Measurements from ENCODE around the gene NLRX1.
"Not testable (repeated sequence)": the region's sequence is repeated elsewhere in the genome, so short reads cannot be mapped to it uniquely, and the experiment has no call there.

The NLRX1 gene

GRCh38 chr11:119168471-119169281 lies at the start of gene NLRX1:
NLRX1 (plus strand) TSS chr11:119168725; CDS start chr11:119171404, 2,679 bp downstream.
- DNase-seq = peak; percentile 88

GRCh38 chr11:119118946-119119345 lies 49.6 kb upstream of the NLRX1 start:
- no peak for DNase-seq

DNA sequence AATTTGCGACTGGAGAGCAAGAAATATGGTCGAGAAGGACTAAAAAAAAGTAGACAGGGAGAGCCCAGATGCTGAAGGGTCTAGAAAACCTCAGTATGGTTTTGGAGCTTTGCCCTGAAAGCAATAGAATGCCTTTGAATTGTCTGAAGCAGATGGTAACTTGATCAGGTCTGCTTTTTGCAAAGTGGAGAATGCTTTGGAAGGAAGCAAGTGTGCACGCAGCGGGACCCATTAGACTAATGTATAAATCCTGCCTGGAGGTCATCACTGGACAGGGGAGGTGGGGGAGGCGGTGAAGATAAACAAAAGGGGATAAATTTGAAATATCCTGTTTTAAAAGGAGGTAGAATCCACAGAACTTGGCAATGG lies 47.9 kb upstream of the NLRX1 start:
- DNase-seq = no peak

- peak; percentile 100 for DNase-seq
These were observed 47.3 kb upstream of the NLRX1 start, which contains the start of gene HINFP for GRCh38 chr11:119121008-119121810. HINFP (plus strand) TSS chr11:119121580; CDS start chr11:119126945, 5,365 bp downstream.

- no peak for DNase-seq
These were observed 46.8 kb upstream of the NLRX1 start for GRCh38 chr11:119121811-119122124.

- no peak for DNase-seq
These were observed 42.7 kb upstream of the NLRX1 start for GRCh38 chr11:119125821-119126220.

DNA sequence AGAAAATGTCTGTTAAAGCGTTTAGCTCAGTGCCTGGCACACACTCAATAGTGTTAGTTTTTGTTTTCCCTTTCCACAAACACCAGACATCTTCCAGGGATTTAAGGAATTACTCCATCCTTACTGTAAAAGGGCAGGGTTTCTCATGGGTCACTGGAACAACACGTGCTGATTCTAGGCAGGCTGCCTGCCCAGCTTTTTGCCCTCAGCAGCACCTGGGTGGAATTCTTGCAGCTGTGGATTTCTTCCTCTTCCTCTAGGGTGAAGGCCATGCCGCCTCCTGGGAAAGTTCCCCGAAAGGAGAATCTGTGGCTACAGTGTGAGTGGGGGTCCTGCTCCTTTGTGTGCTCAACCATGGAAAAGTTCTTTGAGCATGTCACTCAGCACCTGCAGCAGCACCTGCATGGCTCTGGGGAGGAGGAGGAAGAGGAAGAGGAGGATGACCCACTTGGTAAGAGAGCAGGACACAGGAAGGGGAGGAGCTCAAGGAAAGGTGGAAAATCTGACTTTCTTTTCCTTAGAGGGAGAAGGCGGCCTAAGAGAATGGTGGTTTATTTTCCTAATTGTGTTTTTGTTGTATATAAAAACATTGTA lies 41.8 kb upstream of the NLRX1 start:
- DNase-seq = no peak

DNA sequence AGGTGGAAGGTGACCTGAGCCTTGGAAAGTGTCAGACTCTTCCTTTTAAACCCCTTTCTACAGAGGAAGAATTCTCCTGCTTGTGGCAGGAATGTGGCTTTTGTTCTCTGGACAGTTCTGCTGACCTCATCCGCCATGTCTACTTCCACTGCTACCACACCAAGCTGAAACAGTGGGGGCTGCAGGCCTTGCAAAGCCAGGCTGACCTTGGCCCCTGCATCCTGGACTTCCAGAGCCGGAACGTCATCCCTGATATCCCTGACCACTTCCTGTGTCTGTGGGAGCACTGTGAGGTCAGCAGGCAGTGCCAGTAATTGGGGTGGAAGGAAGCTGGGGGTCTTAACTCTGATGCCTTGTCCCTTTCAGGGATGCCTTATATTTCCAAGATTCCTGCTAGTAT lies 37.9 kb upstream of the NLRX1 start:
- DNase-seq = no peak

GRCh38 chr11:119134389-119134978 lies 34.0 kb upstream of the NLRX1 start:
- no peak for DNase-seq

GRCh38 chr11:119139276-119139675 lies 29.2 kb upstream of the NLRX1 start:
- DNase-seq = not testable (repeated sequence)

DNA sequence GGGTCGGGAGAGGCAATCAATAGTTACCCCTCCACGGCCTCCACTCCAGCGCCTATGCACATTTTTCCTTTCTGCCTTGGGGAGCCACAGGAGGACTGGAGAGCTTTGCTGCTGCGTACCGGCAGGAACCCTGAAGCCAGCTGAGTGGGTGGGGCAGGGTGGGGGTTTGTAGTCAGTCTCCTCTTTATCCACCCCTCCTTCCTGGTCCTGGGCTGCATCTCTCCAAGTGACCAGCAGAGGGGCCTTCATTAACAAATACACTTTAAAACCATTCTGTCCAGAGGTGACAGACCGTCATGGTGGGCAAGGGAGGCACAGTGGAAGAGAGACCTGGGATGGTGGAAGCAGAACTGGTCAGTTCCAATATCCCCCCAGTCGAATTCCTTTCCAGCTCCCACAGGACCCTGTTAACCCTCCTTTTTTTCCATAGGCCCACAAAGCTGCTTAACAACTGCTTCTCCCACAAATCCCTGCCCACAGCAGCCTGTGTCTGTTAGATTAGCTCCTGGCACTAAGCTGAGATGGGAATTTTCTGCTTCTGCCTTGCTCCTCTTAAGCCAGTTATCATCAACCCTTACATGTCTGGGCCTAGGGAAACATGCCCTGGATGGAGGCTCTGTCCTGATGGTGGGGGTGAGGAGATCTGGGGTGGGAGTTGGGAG lies 23.6 kb upstream of the NLRX1 start:
- DNase-seq = peak; percentile 32

DNA sequence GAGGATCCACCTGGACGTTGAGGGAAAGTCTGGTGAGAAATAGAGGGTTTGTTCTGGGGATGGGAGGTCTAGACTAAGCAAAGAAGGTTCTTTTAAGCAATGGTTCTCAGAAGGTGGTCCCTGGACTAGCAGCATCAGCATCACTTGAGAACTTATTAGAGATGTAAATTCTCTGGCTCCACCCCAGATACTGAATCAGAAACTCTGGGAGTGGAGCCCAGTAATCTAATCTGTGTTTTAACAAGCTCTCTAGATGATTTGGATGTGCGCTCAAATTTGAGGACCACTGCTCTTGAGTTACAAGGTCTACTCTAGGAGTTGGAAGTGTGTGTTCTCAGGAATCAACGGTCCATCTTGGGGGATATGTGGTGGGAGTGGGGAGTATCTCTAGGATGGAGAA lies 23.0 kb upstream of the NLRX1 start:
- no peak for DNase-seq

DNA sequence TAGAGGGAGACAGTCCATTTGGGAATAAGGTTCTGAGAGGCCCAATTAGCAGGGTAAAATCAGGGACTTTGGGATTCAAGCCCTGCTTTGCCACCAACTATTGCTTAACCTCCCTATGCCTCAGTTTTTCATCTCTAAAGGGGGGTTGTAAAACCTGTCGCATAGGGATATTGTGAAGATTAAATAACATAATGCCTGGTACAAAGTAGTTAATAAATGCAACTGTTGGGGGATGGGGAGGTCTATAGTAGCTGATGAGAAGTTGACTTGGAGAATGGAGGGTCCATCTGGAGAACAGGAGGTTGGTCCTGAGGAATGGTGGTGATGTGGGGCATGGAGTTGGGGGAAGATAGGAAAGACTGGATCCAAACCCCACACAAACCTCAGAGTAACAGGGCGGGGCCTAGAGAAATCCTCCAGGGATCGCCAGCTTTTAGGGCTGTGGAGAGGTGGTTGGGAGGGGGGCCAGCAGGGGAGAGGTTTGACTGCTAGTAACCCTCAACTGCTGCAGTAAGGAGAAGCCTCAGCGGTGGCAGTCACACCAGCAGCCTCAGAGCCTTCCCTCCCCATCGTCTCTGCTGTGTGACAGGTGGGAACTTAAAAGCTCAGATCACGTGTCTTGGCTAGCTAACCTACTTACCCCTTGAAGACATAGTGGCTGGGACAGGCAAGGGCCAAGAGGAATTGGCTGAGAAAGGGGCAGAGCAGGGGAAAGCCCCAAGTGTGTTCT lies 20.8 kb upstream of the NLRX1 start:
- DNase-seq = no peak

DNA sequence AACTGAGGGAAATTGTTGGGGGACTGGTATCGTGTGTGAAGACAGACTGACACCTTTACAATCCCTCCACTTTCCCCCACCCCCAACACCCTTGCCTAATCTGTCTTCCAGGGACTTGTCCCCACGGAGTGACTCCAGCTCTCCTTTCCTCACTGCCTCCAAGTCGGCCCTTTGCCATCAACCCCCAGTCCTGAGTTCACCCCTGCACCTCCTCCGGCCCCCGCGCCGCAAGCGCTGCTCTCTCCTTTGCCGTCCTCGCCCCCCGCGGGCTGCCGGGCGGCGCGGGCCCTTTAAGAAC lies 19.9 kb upstream of the NLRX1 start:
- DNase-seq = no peak

DNA sequence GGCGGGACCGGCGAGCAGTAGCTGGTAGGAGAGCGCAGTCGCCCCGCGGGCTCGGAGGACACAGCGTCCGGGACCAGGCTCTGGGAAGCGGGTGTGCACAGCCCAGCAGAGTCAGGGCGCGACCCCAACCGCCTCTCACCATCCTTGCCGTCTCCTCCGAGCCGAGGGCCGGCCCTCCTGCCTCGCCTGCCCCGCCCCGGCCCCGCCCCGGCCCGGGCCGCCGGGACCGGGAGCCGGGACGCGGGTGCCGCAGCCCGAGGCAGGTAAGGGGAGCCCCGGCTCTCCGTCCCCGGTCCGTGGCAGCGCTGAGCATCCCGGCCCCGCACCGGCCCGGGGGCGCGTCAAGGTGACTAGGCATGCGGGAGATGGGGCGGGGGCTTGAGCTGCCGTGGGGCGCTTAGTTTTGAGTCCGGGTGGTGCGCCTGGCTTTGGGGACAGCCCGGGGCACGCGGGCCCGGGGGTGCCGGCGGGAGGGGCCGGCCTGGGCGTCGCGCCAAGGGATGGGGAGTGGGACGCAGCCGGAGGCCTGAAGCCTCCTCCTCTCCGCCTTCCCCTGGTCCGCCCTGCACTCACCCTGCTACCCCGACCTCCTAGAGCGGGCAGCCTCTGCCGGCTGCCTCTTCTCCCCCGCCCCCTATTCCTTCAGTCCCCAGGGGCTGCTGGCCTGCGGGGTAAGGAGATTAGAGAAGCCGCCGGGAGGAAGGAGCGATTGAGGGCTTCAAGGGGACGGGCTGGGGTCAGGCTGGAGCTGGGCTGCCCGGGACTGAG lies 19.3 kb upstream of the NLRX1 start, which contains the start of gene ABCG4:
TSS of gene ABCG4 (plus strand) at position 35 of the 768 bp plus-strand sequence. CDS start 914 bp downstream, outside the sequence.
- DNase-seq = no peak

DNA sequence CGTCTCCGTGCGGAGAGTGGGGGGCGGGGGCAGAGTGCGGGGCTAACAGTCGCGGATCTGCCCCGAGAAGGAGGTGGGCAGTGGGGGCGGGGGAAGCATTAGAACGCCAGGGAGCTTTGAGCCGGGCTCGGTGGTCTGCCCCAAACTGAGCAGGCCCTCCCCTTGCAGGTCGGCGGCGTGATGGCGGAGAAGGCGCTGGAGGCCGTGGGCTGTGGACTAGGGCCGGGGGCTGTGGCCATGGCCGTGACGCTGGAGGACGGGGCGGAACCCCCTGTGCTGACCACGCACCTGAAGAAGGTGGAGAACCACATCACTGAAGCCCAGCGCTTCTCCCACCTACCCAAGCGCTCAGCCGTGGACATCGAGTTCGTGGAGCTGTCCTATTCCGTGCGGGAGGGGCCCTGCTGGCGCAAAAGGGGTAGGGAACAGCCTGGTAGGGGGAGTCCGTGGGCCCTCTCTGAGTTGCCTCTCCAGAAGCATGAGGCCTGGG lies 18.7 kb upstream of the NLRX1 start:
- DNase-seq = no peak

DNA sequence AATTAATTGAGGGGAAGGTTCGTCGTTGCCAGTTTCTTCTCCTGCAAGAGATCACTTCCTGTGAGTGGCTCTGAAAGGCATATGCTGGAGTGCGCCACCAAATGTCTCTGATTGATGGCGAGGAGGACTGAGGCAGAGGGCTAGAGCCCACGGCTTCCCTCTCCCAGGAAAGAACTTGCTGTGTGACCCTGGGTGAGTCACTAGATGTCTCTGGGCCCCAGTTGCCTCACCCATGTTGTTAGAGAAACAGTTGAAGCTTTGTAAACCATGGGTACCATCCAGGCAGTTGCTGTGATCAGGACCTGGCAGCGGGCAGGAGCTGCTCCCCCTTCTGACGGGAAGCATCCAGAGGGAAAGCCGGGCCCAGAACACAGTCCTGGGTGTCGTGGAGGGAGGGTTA lies 16.5 kb upstream of the NLRX1 start:
- no peak for DNase-seq

DNA sequence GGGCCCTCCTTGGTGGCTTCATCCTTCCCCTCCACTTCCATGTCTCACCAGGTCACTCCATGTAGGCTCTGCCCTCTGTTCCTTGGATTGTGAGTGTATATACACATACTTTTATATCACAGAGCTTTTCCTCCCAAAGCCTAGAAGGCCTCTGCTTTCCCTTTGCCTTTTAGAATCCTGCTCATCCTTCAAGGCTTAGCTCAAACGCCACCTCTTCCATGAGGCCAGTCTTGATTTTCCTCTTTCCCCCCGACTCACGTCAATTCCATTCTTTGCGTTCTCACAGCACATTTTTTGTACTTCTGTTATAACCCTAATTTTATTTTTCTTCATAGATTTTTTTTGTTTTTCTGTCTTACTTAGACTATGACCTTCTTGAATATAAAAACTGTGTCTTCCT lies 15.9 kb upstream of the NLRX1 start:
- no peak for DNase-seq

GRCh38 chr11:119153049-119153818 lies 15.3 kb upstream of the NLRX1 start:
- DNase-seq = no peak

DNA sequence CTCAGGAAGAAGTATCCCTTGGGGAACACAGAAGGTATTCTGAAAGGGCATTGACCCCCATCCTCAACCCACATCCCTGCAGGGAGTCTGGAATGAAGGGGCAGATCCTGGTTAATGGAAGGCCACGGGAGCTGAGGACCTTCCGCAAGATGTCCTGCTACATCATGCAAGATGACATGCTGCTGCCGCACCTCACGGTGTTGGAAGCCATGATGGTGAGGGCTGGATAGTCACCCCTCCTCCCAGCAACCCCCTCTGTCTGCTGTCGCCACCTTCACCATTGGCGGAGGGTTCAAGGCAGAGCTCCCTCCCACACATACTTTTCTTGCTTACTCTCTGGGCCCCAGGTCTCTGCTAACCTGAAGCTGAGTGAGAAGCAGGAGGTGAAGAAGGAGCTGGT lies 14.3 kb upstream of the NLRX1 start:
- no peak for DNase-seq
